Esophagus muscularis mucosa (tissue), 4 donors: Measurements from ENCODE around the gene LUZP4.

Source experiments
- EP300 ChIP-seq: sonication (generic); formaldehyde crosslinking; IDR thresholded peaks from one replicate; pipeline ENCODE4 v1.6.1; 2017; ENCODE audit warnings: antibody characterized with exemption
- POLR2A ChIP-seq: fragments of 450-650 bp; IDR thresholded peaks from one replicate; pipeline ENCODE4 v1.6.1; 2017; ENCODE audit warnings: antibody characterized with exemption, moderate library complexity, mild to moderate bottlenecking, low read depth
- POLR2AphosphoS5 ChIP-seq, 2 donors: sonication (generic); formaldehyde crosslinking; IDR thresholded peaks; one replicate each; pipeline ENCODE4 v1.6.1; 2017; ENCODE audit warnings: antibody characterized with exemption in 2 of 2
- TF ChIP-seq, protein P1 (sequence below), 3 experiments: fragments of 200-600 bp in 2 of 3; fragments of 450-650 bp in 1 of 3; sonication (generic) in 2 of 3; IDR thresholded peaks; one replicate each; pipeline ENCODE4 v1.5.1; 2017 to 2019; ENCODE audit warnings: antibody characterized with exemption in 3 of 3, mild to moderate bottlenecking in 2 of 3, moderate library complexity in 1 of 3

GRCh38 chrX:115318139-115318538 lies 28.6 kb downstream of the LUZP4 start:
- TF ChIP-seq POLR2A (no peak), POLR2AphosphoS5 (IDR thresholded peaks at IDR 0.05) (no peak), EP300 (no peak)
- TF ChIP-seq, protein P1, sequence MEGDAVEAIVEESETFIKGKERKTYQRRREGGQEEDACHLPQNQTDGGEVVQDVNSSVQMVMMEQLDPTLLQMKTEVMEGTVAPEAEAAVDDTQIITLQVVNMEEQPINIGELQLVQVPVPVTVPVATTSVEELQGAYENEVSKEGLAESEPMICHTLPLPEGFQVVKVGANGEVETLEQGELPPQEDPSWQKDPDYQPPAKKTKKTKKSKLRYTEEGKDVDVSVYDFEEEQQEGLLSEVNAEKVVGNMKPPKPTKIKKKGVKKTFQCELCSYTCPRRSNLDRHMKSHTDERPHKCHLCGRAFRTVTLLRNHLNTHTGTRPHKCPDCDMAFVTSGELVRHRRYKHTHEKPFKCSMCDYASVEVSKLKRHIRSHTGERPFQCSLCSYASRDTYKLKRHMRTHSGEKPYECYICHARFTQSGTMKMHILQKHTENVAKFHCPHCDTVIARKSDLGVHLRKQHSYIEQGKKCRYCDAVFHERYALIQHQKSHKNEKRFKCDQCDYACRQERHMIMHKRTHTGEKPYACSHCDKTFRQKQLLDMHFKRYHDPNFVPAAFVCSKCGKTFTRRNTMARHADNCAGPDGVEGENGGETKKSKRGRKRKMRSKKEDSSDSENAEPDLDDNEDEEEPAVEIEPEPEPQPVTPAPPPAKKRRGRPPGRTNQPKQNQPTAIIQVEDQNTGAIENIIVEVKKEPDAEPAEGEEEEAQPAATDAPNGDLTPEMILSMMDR (IDR thresholded peaks at IDR 0.05), result no peak
